Measurements from ENCODE around the gene LRRC28.

DNA sequence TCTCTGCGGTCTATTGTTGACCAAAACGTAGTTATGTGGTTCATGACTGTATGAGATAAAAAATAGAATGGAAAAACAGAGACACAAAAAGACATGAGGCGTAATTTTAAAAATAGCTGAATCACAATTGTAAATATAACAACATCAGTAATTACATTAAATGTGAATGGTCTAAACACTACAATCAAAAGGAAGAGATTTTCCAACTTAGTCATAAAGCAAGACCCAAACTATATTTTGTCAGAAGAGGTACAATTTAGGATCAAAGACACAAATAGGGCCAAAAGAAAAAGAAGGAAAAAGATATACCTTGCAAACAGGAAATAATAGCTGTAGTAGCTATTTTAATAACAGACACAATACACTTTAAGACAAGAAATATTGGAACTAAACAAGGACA lies 61.5 kb downstream of the LRRC28 start:
- TF ChIP-seq, protein P1, sequence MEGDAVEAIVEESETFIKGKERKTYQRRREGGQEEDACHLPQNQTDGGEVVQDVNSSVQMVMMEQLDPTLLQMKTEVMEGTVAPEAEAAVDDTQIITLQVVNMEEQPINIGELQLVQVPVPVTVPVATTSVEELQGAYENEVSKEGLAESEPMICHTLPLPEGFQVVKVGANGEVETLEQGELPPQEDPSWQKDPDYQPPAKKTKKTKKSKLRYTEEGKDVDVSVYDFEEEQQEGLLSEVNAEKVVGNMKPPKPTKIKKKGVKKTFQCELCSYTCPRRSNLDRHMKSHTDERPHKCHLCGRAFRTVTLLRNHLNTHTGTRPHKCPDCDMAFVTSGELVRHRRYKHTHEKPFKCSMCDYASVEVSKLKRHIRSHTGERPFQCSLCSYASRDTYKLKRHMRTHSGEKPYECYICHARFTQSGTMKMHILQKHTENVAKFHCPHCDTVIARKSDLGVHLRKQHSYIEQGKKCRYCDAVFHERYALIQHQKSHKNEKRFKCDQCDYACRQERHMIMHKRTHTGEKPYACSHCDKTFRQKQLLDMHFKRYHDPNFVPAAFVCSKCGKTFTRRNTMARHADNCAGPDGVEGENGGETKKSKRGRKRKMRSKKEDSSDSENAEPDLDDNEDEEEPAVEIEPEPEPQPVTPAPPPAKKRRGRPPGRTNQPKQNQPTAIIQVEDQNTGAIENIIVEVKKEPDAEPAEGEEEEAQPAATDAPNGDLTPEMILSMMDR (IDR thresholded peaks at IDR 0.05; ENCODE audit: insufficient read depth, low read length) = no peak
- TF ChIP-seq POLR2AphosphoS5 (IDR thresholded peaks at IDR 0.05; ENCODE audit: low read depth) = no peak
- TF ChIP-seq, protein P2, sequence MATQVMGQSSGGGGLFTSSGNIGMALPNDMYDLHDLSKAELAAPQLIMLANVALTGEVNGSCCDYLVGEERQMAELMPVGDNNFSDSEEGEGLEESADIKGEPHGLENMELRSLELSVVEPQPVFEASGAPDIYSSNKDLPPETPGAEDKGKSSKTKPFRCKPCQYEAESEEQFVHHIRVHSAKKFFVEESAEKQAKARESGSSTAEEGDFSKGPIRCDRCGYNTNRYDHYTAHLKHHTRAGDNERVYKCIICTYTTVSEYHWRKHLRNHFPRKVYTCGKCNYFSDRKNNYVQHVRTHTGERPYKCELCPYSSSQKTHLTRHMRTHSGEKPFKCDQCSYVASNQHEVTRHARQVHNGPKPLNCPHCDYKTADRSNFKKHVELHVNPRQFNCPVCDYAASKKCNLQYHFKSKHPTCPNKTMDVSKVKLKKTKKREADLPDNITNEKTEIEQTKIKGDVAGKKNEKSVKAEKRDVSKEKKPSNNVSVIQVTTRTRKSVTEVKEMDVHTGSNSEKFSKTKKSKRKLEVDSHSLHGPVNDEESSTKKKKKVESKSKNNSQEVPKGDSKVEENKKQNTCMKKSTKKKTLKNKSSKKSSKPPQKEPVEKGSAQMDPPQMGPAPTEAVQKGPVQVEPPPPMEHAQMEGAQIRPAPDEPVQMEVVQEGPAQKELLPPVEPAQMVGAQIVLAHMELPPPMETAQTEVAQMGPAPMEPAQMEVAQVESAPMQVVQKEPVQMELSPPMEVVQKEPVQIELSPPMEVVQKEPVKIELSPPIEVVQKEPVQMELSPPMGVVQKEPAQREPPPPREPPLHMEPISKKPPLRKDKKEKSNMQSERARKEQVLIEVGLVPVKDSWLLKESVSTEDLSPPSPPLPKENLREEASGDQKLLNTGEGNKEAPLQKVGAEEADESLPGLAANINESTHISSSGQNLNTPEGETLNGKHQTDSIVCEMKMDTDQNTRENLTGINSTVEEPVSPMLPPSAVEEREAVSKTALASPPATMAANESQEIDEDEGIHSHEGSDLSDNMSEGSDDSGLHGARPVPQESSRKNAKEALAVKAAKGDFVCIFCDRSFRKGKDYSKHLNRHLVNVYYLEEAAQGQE (IDR thresholded peaks at IDR 0.05; ENCODE audit: insufficient replicate concordance, low read depth) = no peak
